ENCODE data around the gene OSBPL6. TPM values are rescaled to one million over a fixed set of nuclear protein-coding genes. Genes with fewer than 3 reads are reported as not detected.

OSBPL6 gene
- total RNA-seq, 1 experiment from 2014 or later, result 4.6 TPM

GRCh38 chr2:178298785-178299212 lies 104.5 kb downstream of the OSBPL6 start:
- H3K9ac ChIP-seq (ENCODE audit: extremely low read depth, insufficient read length, low read length), result no peak overlapping the region
- no peak overlapping the region for H2BK15ac ChIP-seq (ENCODE audit: low read depth, low read length)
- no peak overlapping the region for H3K4me2 ChIP-seq (ENCODE audit: insufficient read depth, insufficient read length, low read length)
- no peak overlapping the region for H2BK12ac ChIP-seq (ENCODE audit: insufficient read length, low read depth, low read length)
- no peaks in the 10 kb centered on the region for H3K9me3 ChIP-seq (ENCODE audit: control insufficient read depth, low read depth, low read length)
- no peak overlapping the region for H3K23ac ChIP-seq (ENCODE audit: insufficient read length, low read depth, low read length)
- no peak overlapping the region for H3T11ph ChIP-seq (ENCODE audit: low read length)
- no peak for DNase-seq
- H3K27ac Mint-ChIP-seq, result no peak overlapping the region
- H3K14ac ChIP-seq (ENCODE audit: insufficient read depth, low read length), result no peak overlapping the region
- H2AK5ac ChIP-seq (ENCODE audit: insufficient read length, low read length), result no peak overlapping the region
- H3K27me3 ChIP-seq (ENCODE audit: insufficient read depth, low read length), result no peaks in the 10 kb centered on the region
- H3K79me1 ChIP-seq (ENCODE audit: insufficient read depth, low read depth, low read length, poor library complexity, severe bottlenecking), result no peaks in the 10 kb centered on the region
- no peak overlapping the region for H3K27ac ChIP-seq (ENCODE audit: insufficient read length, low read depth, low read length)
- no peak overlapping the region for H3K4ac ChIP-seq (ENCODE audit: low read depth, low read length)
- no peak overlapping the region for H3K18ac ChIP-seq (ENCODE audit: insufficient read length, low read depth, low read length)
- H3K4me3 Mint-ChIP-seq, result no peak overlapping the region
- no peaks in the 10 kb centered on the region for H3K79me2 ChIP-seq (ENCODE audit: insufficient read depth, low read length)
- no peak overlapping the region for H2BK120ac ChIP-seq (ENCODE audit: low read depth, low read length, poor library complexity, severe bottlenecking)
- no peaks in the 10 kb centered on the region for H3K23me2 ChIP-seq (ENCODE audit: insufficient read length, low read depth, low read length, poor library complexity, severe bottlenecking)
- no peak overlapping the region for H4K8ac ChIP-seq (replicated peaks; ENCODE audit: insufficient read length, low read depth, low read length)
- H3K56ac ChIP-seq (ENCODE audit: insufficient read length, low read depth, low read length), result no peak overlapping the region
- no peaks in the 10 kb centered on the region for H3K27me3 Mint-ChIP-seq (ENCODE audit: low read depth)
- no peaks in the 10 kb centered on the region for H4K20me1 ChIP-seq (ENCODE audit: control insufficient read depth, insufficient read depth, insufficient read length)
- H3K4me1 ChIP-seq (ENCODE audit: insufficient read depth, low read length), result no peaks in the 10 kb centered on the region
- no peak overlapping the region for H4K91ac ChIP-seq (ENCODE audit: insufficient read length, low read depth, low read length)
- TF ChIP-seq, protein P1, sequence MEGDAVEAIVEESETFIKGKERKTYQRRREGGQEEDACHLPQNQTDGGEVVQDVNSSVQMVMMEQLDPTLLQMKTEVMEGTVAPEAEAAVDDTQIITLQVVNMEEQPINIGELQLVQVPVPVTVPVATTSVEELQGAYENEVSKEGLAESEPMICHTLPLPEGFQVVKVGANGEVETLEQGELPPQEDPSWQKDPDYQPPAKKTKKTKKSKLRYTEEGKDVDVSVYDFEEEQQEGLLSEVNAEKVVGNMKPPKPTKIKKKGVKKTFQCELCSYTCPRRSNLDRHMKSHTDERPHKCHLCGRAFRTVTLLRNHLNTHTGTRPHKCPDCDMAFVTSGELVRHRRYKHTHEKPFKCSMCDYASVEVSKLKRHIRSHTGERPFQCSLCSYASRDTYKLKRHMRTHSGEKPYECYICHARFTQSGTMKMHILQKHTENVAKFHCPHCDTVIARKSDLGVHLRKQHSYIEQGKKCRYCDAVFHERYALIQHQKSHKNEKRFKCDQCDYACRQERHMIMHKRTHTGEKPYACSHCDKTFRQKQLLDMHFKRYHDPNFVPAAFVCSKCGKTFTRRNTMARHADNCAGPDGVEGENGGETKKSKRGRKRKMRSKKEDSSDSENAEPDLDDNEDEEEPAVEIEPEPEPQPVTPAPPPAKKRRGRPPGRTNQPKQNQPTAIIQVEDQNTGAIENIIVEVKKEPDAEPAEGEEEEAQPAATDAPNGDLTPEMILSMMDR (conservative IDR thresholded peaks at IDR 0.05), result no peak
- H3K36me3 Mint-ChIP-seq (ENCODE audit: insufficient read depth in 1 of 3, low read depth in 3 of 3), result no peaks in the 10 kb centered on the region
- H3K9me3 Mint-ChIP-seq, result no peaks in the 10 kb centered on the region
- H2AFZ ChIP-seq (ENCODE audit: low read length), result no peak overlapping the region
- no peak overlapping the region for H2BK20ac ChIP-seq (ENCODE audit: low read depth, low read length, poor library complexity, severe bottlenecking)
- 0 out of 4 replicates have a peak, but pooled peaks cover 0 to 3% of the 10 kb centered on the region in 2 experiments for H3K4me1 Mint-ChIP-seq
- no peak overlapping the region for H4K5ac ChIP-seq (ENCODE audit: insufficient read length, low read depth, low read length)
- H2BK5ac ChIP-seq (ENCODE audit: insufficient read length, low read length), result no peak overlapping the region

Data from H9 (cell line).